ENCODE measurements around the gene SCN8A.

The SCN8A gene

GRCh38 chr12:51662728-51663154 is 71.7 kb downstream of the SCN8A start:
- no peaks in the 10 kb centered on the region for H3K9me3 ChIP-seq (ENCODE audit: control insufficient read depth, low read length)
- no peak overlapping the region for H3K4me3 ChIP-seq (ENCODE audit: insufficient read depth, low read depth, low read length, poor library complexity, severe bottlenecking)
- H3K36me3 ChIP-seq (ENCODE audit: control insufficient read depth, insufficient read depth, low read length) = no peaks in the 10 kb centered on the region
- DNase-seq = no peak
- H3K4me1 ChIP-seq (ENCODE audit: control insufficient read depth, insufficient read depth, low read length, poor library complexity, severe bottlenecking) = no peaks in the 10 kb centered on the region
- no peaks in the 10 kb centered on the region for H3K27me3 ChIP-seq (replicated peaks; ENCODE audit: control insufficient read depth, insufficient read depth, low read length, poor library complexity, severe bottlenecking)
- no peak overlapping the region for H3K27ac ChIP-seq (ENCODE audit: insufficient read depth, low read length, poor library complexity, severe bottlenecking)

GRCh38 chr12:51663390-51663789 is 72.4 kb downstream of the SCN8A start:
- no peaks in the 10 kb centered on the region for H3K36me3 ChIP-seq (ENCODE audit: control insufficient read depth, insufficient read depth, low read length)
- no peaks in the 10 kb centered on the region for H3K27me3 ChIP-seq (replicated peaks; ENCODE audit: control insufficient read depth, insufficient read depth, low read length, poor library complexity, severe bottlenecking)
- H3K4me3 ChIP-seq (ENCODE audit: insufficient read depth, low read depth, low read length, poor library complexity, severe bottlenecking) = no peak overlapping the region
- H3K4me1 ChIP-seq (ENCODE audit: control insufficient read depth, insufficient read depth, low read length, poor library complexity, severe bottlenecking) = no peaks in the 10 kb centered on the region
- DNase-seq = no peak
- no peaks in the 10 kb centered on the region for H3K9me3 ChIP-seq (ENCODE audit: control insufficient read depth, low read length)
- no peak overlapping the region for H3K27ac ChIP-seq (ENCODE audit: insufficient read depth, low read length, poor library complexity, severe bottlenecking)

GRCh38 chr12:51666696-51667095 is 75.7 kb downstream of the SCN8A start:
- Histone ChIP-seq H3K27me3 (replicated peaks; ENCODE audit: control insufficient read depth, insufficient read depth, low read length, poor library complexity, severe bottlenecking) (no peaks in the 10 kb centered on the region), H3K36me3 (ENCODE audit: control insufficient read depth, insufficient read depth, low read length) (no peaks in the 10 kb centered on the region), H3K27ac (ENCODE audit: insufficient read depth, low read length, poor library complexity, severe bottlenecking) (no peak overlapping the region), H3K9me3 (ENCODE audit: control insufficient read depth, low read length) (no peaks in the 10 kb centered on the region), H3K4me1 (ENCODE audit: control insufficient read depth, insufficient read depth, low read length, poor library complexity, severe bottlenecking) (no peaks in the 10 kb centered on the region), H3K4me3 (ENCODE audit: insufficient read depth, low read depth, low read length, poor library complexity, severe bottlenecking) (no peak overlapping the region)
- no peak for DNase-seq

GRCh38 chr12:51667269-51667668 is 76.2 kb downstream of the SCN8A start:
- Histone ChIP-seq H3K4me1 (ENCODE audit: control insufficient read depth, insufficient read depth, low read length, poor library complexity, severe bottlenecking) (no peaks in the 10 kb centered on the region), H3K27me3 (replicated peaks; ENCODE audit: control insufficient read depth, insufficient read depth, low read length, poor library complexity, severe bottlenecking) (no peaks in the 10 kb centered on the region), H3K27ac (ENCODE audit: insufficient read depth, low read length, poor library complexity, severe bottlenecking) (no peak overlapping the region), H3K4me3 (ENCODE audit: insufficient read depth, low read depth, low read length, poor library complexity, severe bottlenecking) (no peak overlapping the region), H3K9me3 (ENCODE audit: control insufficient read depth, low read length) (no peaks in the 10 kb centered on the region), H3K36me3 (ENCODE audit: control insufficient read depth, insufficient read depth, low read length) (no peaks in the 10 kb centered on the region)
- no peak for DNase-seq

GRCh38 chr12:51669271-51669670 is 78.2 kb downstream of the SCN8A start:
- no peak overlapping the region for H3K4me3 ChIP-seq (ENCODE audit: insufficient read depth, low read depth, low read length, poor library complexity, severe bottlenecking)
- H3K27ac ChIP-seq (ENCODE audit: insufficient read depth, low read length, poor library complexity, severe bottlenecking) = no peak overlapping the region
- no peaks in the 10 kb centered on the region for H3K9me3 ChIP-seq (ENCODE audit: control insufficient read depth, low read length)
- no peaks in the 10 kb centered on the region for H3K36me3 ChIP-seq (ENCODE audit: control insufficient read depth, insufficient read depth, low read length)
- no peaks in the 10 kb centered on the region for H3K27me3 ChIP-seq (replicated peaks; ENCODE audit: control insufficient read depth, insufficient read depth, low read length, poor library complexity, severe bottlenecking)
- DNase-seq = no peak
- H3K4me1 ChIP-seq (ENCODE audit: control insufficient read depth, insufficient read depth, low read length, poor library complexity, severe bottlenecking) = no peaks in the 10 kb centered on the region

- H3K27ac ChIP-seq (ENCODE audit: insufficient read depth, low read length, poor library complexity, severe bottlenecking) = no peak overlapping the region
- H3K36me3 ChIP-seq (ENCODE audit: control insufficient read depth, insufficient read depth, low read length) = no peaks in the 10 kb centered on the region
- DNase-seq = no peak
- H3K4me3 ChIP-seq (ENCODE audit: insufficient read depth, low read depth, low read length, poor library complexity, severe bottlenecking) = no peak overlapping the region
- no peaks in the 10 kb centered on the region for H3K27me3 ChIP-seq (replicated peaks; ENCODE audit: control insufficient read depth, insufficient read depth, low read length, poor library complexity, severe bottlenecking)
- no peaks in the 10 kb centered on the region for H3K4me1 ChIP-seq (ENCODE audit: control insufficient read depth, insufficient read depth, low read length, poor library complexity, severe bottlenecking)
- H3K9me3 ChIP-seq (ENCODE audit: control insufficient read depth, low read length) = no peaks in the 10 kb centered on the region
Observed at GRCh38 chr12:51669996-51670395, 79.0 kb downstream of the SCN8A start.

GRCh38 chr12:51672334-51672733 is 81.3 kb downstream of the SCN8A start:
- DNase-seq = no peak
- Histone ChIP-seq H3K27me3 (replicated peaks; ENCODE audit: control insufficient read depth, insufficient read depth, low read length, poor library complexity, severe bottlenecking) (no peaks in the 10 kb centered on the region), H3K4me1 (ENCODE audit: control insufficient read depth, insufficient read depth, low read length, poor library complexity, severe bottlenecking) (no peaks in the 10 kb centered on the region), H3K4me3 (ENCODE audit: insufficient read depth, low read depth, low read length, poor library complexity, severe bottlenecking) (no peak overlapping the region), H3K27ac (ENCODE audit: insufficient read depth, low read length, poor library complexity, severe bottlenecking) (no peak overlapping the region), H3K9me3 (ENCODE audit: control insufficient read depth, low read length) (no peaks in the 10 kb centered on the region), H3K36me3 (ENCODE audit: control insufficient read depth, insufficient read depth, low read length) (no peaks in the 10 kb centered on the region)

GRCh38 chr12:51675071-51675803 is 84.2 kb downstream of the SCN8A start:
- DNase-seq = no peak
- Histone ChIP-seq H3K27me3 (replicated peaks; ENCODE audit: control insufficient read depth, insufficient read depth, low read length, poor library complexity, severe bottlenecking) (no peaks in the 10 kb centered on the region), H3K4me1 (ENCODE audit: control insufficient read depth, insufficient read depth, low read length, poor library complexity, severe bottlenecking) (no peaks in the 10 kb centered on the region), H3K9me3 (ENCODE audit: control insufficient read depth, low read length) (no peaks in the 10 kb centered on the region), H3K36me3 (ENCODE audit: control insufficient read depth, insufficient read depth, low read length) (no peaks in the 10 kb centered on the region), H3K27ac (ENCODE audit: insufficient read depth, low read length, poor library complexity, severe bottlenecking) (no peak overlapping the region), H3K4me3 (ENCODE audit: insufficient read depth, low read depth, low read length, poor library complexity, severe bottlenecking) (no peak overlapping the region)

- Histone ChIP-seq H3K4me3 (ENCODE audit: insufficient read depth, low read depth, low read length, poor library complexity, severe bottlenecking) (no peak overlapping the region), H3K9me3 (ENCODE audit: control insufficient read depth, low read length) (no peaks in the 10 kb centered on the region), H3K27me3 (replicated peaks; ENCODE audit: control insufficient read depth, insufficient read depth, low read length, poor library complexity, severe bottlenecking) (no peaks in the 10 kb centered on the region), H3K36me3 (ENCODE audit: control insufficient read depth, insufficient read depth, low read length) (no peaks in the 10 kb centered on the region), H3K27ac (ENCODE audit: insufficient read depth, low read length, poor library complexity, severe bottlenecking) (no peak overlapping the region), H3K4me1 (ENCODE audit: control insufficient read depth, insufficient read depth, low read length, poor library complexity, severe bottlenecking) (no peaks in the 10 kb centered on the region)
- DNase-seq = no peak
Observed at GRCh38 chr12:51676875-51677274, 85.8 kb downstream of the SCN8A start.

- Histone ChIP-seq H3K36me3 (ENCODE audit: control insufficient read depth, insufficient read depth, low read length) (no peaks in the 10 kb centered on the region), H3K9me3 (ENCODE audit: control insufficient read depth, low read length) (no peaks in the 10 kb centered on the region), H3K4me3 (ENCODE audit: insufficient read depth, low read depth, low read length, poor library complexity, severe bottlenecking) (no peak overlapping the region), H3K4me1 (ENCODE audit: control insufficient read depth, insufficient read depth, low read length, poor library complexity, severe bottlenecking) (no peaks in the 10 kb centered on the region), H3K27ac (ENCODE audit: insufficient read depth, low read length, poor library complexity, severe bottlenecking) (no peak overlapping the region), H3K27me3 (replicated peaks; ENCODE audit: control insufficient read depth, insufficient read depth, low read length, poor library complexity, severe bottlenecking) (no peaks in the 10 kb centered on the region)
- no peak for DNase-seq
Observed at GRCh38 chr12:51677284-51677968, 86.4 kb downstream of the SCN8A start.
